HG03064 (cell line): Measurements from ENCODE around the gene ZNF485.

ENCODE experiments used
- ATAC-seq: cut with Tn5 transposase; IDR thresholded peaks from one replicate; pipeline ENCODE4 v1.9.1; 2021; ENCODE audit warnings: low read depth; ENCODE audit not compliant: unreplicated experiment

ZNF485 gene

DNA sequence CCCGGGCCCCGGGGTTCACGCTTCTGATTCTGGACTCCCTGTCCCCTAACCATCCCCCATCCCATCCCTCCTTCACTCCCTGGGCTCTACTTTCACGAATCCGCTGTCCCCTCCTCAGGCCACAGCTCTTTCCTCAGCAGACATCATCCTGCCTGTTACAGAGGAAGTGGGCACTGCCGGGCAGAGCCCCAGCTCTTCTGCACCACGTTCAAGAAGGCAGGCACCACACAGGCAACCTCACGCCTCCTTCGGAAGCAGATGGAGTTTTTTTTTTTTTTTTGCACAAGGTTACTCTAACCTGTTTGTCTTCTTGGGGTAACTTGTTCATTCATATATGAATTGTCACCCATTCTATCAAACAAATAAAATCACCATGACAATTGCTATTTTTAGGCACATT lies 60.3 kb downstream of the ZNF485 start:
- no peak for ATAC-seq

GRCh38 chr10:43667317-43667731 lies 61.1 kb downstream of the ZNF485 start:
- no peak for ATAC-seq
